ENCODE data around the gene DAPK1.

DAPK1 gene

GRCh38 chr9:87618226-87618625 lies 120.6 kb downstream of the DAPK1 start:
- DNase-seq (ENCODE audit: insufficient read length, low spot score): no peak
- TF ChIP-seq TAF1 (IDR thresholded peaks at IDR 0.05; ENCODE audit: low read depth, low read length): no peak
- TF ChIP-seq POLR2AphosphoS5 (IDR thresholded peaks at IDR 0.05; ENCODE audit: low read depth, low read length): no peak
- no peak for TF ChIP-seq PAX5 (IDR thresholded peaks at IDR 0.05; ENCODE audit: insufficient read depth, low read length, severe bottlenecking)
- no peak for TF ChIP-seq POLR2A (IDR thresholded peaks at IDR 0.05; ENCODE audit: low read depth, low read length)
- TF ChIP-seq SPI1 (IDR thresholded peaks at IDR 0.05; ENCODE audit: low read depth, low read length): no peak
- TF ChIP-seq POU2F2 (IDR thresholded peaks at IDR 0.05; ENCODE audit: low read depth, low read length): no peak
- FAIRE-seq: no peak

GRCh38 chr9:87618931-87619330 lies 121.3 kb downstream of the DAPK1 start:
- TF ChIP-seq POLR2AphosphoS5 (IDR thresholded peaks at IDR 0.05; ENCODE audit: low read depth, low read length): no peak
- no peak for TF ChIP-seq POU2F2 (IDR thresholded peaks at IDR 0.05; ENCODE audit: low read depth, low read length)
- no peak for TF ChIP-seq POLR2A (IDR thresholded peaks at IDR 0.05; ENCODE audit: low read depth, low read length)
- TF ChIP-seq PAX5 (IDR thresholded peaks at IDR 0.05; ENCODE audit: insufficient read depth, low read length, severe bottlenecking): no peak
- TF ChIP-seq SPI1 (IDR thresholded peaks at IDR 0.05; ENCODE audit: low read depth, low read length): no peak
- TF ChIP-seq TAF1 (IDR thresholded peaks at IDR 0.05; ENCODE audit: low read depth, low read length): no peak
- DNase-seq (ENCODE audit: insufficient read length, low spot score) (no peak), FAIRE-seq (no peak)

GRCh38 chr9:87619346-87619745 lies 121.7 kb downstream of the DAPK1 start:
- DNase-seq (ENCODE audit: insufficient read length, low spot score) (no peak), FAIRE-seq (no peak)
- TF ChIP-seq POU2F2 (IDR thresholded peaks at IDR 0.05; ENCODE audit: low read depth, low read length) (no peak), SPI1 (IDR thresholded peaks at IDR 0.05; ENCODE audit: low read depth, low read length) (no peak), POLR2AphosphoS5 (IDR thresholded peaks at IDR 0.05; ENCODE audit: low read depth, low read length) (no peak), PAX5 (IDR thresholded peaks at IDR 0.05; ENCODE audit: insufficient read depth, low read length, severe bottlenecking) (no peak), TAF1 (IDR thresholded peaks at IDR 0.05; ENCODE audit: low read depth, low read length) (no peak)

- TF ChIP-seq POU2F2 (IDR thresholded peaks at IDR 0.05; ENCODE audit: low read depth, low read length) (no peak), POLR2A (IDR thresholded peaks at IDR 0.05; ENCODE audit: low read depth, low read length) (no peak), POLR2AphosphoS5 (IDR thresholded peaks at IDR 0.05; ENCODE audit: low read depth, low read length) (no peak), SPI1 (IDR thresholded peaks at IDR 0.05; ENCODE audit: low read depth, low read length) (no peak), TAF1 (IDR thresholded peaks at IDR 0.05; ENCODE audit: low read depth, low read length) (no peak), PAX5 (IDR thresholded peaks at IDR 0.05; ENCODE audit: insufficient read depth, low read length, severe bottlenecking) (no peak)
- DNase-seq (ENCODE audit: insufficient read length, low spot score) (no peak), FAIRE-seq (no peak)
Observed at GRCh38 chr9:87620731-87621322, 123.2 kb downstream of the DAPK1 start.

- no peak for DNase-seq (ENCODE audit: insufficient read length, low spot score)
- TF ChIP-seq PAX5 (IDR thresholded peaks at IDR 0.05; ENCODE audit: insufficient read depth, low read length, severe bottlenecking) (no peak), POLR2AphosphoS5 (IDR thresholded peaks at IDR 0.05; ENCODE audit: low read depth, low read length) (no peak), TAF1 (IDR thresholded peaks at IDR 0.05; ENCODE audit: low read depth, low read length) (no peak), POU2F2 (IDR thresholded peaks at IDR 0.05; ENCODE audit: low read depth, low read length) (no peak), SPI1 (IDR thresholded peaks at IDR 0.05; ENCODE audit: low read depth, low read length) (no peak), POLR2A (IDR thresholded peaks at IDR 0.05; ENCODE audit: low read depth, low read length) (no peak)
- FAIRE-seq: no peak
Observed at GRCh38 chr9:87622098-87622497, 124.4 kb downstream of the DAPK1 start.

GRCh38 chr9:87622923-87623322 lies 125.3 kb downstream of the DAPK1 start:
- no peak for TF ChIP-seq POLR2AphosphoS5 (IDR thresholded peaks at IDR 0.05; ENCODE audit: low read depth, low read length)
- no peak for TF ChIP-seq TAF1 (IDR thresholded peaks at IDR 0.05; ENCODE audit: low read depth, low read length)
- TF ChIP-seq SPI1 (IDR thresholded peaks at IDR 0.05; ENCODE audit: low read depth, low read length): no peak
- TF ChIP-seq POU2F2 (IDR thresholded peaks at IDR 0.05; ENCODE audit: low read depth, low read length): no peak
- FAIRE-seq: no peak

GRCh38 chr9:87628346-87628745 lies 130.7 kb downstream of the DAPK1 start:
- no peak for DNase-seq (ENCODE audit: insufficient read length, low spot score)
- no peak for FAIRE-seq
- TF ChIP-seq POU2F2 (IDR thresholded peaks at IDR 0.05; ENCODE audit: low read depth, low read length) (no peak), PAX5 (IDR thresholded peaks at IDR 0.05; ENCODE audit: insufficient read depth, low read length, severe bottlenecking) (no peak), POLR2AphosphoS5 (IDR thresholded peaks at IDR 0.05; ENCODE audit: low read depth, low read length) (no peak)

More at GRCh38 chr9:87622923-87623322, 125.3 kb downstream of the DAPK1 start:
- DNase-seq (ENCODE audit: insufficient read length, low spot score): no peak

- no peak for FAIRE-seq
- DNase-seq (ENCODE audit: insufficient read length, low spot score): no peak
- TF ChIP-seq POLR2A (IDR thresholded peaks at IDR 0.05; ENCODE audit: low read depth, low read length) (no peak), POU2F2 (IDR thresholded peaks at IDR 0.05; ENCODE audit: low read depth, low read length) (no peak), PAX5 (IDR thresholded peaks at IDR 0.05; ENCODE audit: insufficient read depth, low read length, severe bottlenecking) (no peak), POLR2AphosphoS5 (IDR thresholded peaks at IDR 0.05; ENCODE audit: low read depth, low read length) (no peak), SPI1 (IDR thresholded peaks at IDR 0.05; ENCODE audit: low read depth, low read length) (no peak), TAF1 (IDR thresholded peaks at IDR 0.05; ENCODE audit: low read depth, low read length) (no peak)
Observed at GRCh38 chr9:87629104-87629503, 131.4 kb downstream of the DAPK1 start.

- no peak for TF ChIP-seq POLR2AphosphoS5 (IDR thresholded peaks at IDR 0.05; ENCODE audit: low read depth, low read length)
- no peak for TF ChIP-seq PAX5 (IDR thresholded peaks at IDR 0.05; ENCODE audit: insufficient read depth, low read length, severe bottlenecking)
- TF ChIP-seq SPI1 (IDR thresholded peaks at IDR 0.05; ENCODE audit: low read depth, low read length): no peak
- TF ChIP-seq POU2F2 (IDR thresholded peaks at IDR 0.05; ENCODE audit: low read depth, low read length): no peak
- DNase-seq (ENCODE audit: insufficient read length, low spot score) (no peak), FAIRE-seq (no peak)
Observed at GRCh38 chr9:87630266-87630665, 132.6 kb downstream of the DAPK1 start.

- DNase-seq (ENCODE audit: insufficient read length, low spot score) (no peak), FAIRE-seq (no peak)
- no peak for TF ChIP-seq POU2F2 (IDR thresholded peaks at IDR 0.05; ENCODE audit: low read depth, low read length)
- no peak for TF ChIP-seq PAX5 (IDR thresholded peaks at IDR 0.05; ENCODE audit: insufficient read depth, low read length, severe bottlenecking)
- TF ChIP-seq POLR2A (IDR thresholded peaks at IDR 0.05; ENCODE audit: low read depth, low read length): no peak
- TF ChIP-seq TAF1 (IDR thresholded peaks at IDR 0.05; ENCODE audit: low read depth, low read length): no peak
- no peak for TF ChIP-seq SPI1 (IDR thresholded peaks at IDR 0.05; ENCODE audit: low read depth, low read length)
- no peak for TF ChIP-seq POLR2AphosphoS5 (IDR thresholded peaks at IDR 0.05; ENCODE audit: low read depth, low read length)
Observed at GRCh38 chr9:87630846-87631245, 133.2 kb downstream of the DAPK1 start.

Measured in GM12891 (cell line).